GM10248 (cell line): ENCODE data around the gene HAAO.
A peak's percentile ranks its signal among the peaks of the same experiment; 100 is the strongest.

Experiments used
- CTCF ChIA-PET: fragments of 300-600 bp; sonication (Branson Sonifier 250); formaldehyde crosslinking; extraction: SDS; loops from one replicate; lab custom pipeline; 2021; ENCODE audit warnings: antibody characterized with exemption; lab: Yijun Ruan, JAX
- POLR2A ChIA-PET: fragments of 350-650 bp; sonication (Branson Sonifier 250); formaldehyde crosslinking; extraction: SDS; loops from one replicate; lab custom pipeline; 2020; ENCODE audit warnings: antibody characterized with exemption; lab: Yijun Ruan, JAX
- DNase-seq: peaks from one replicate; pipeline ENCODE4 v3.0.0; 2012; ENCODE audit errors: extremely low spot score
- CTCF ChIP-seq: IDR thresholded peaks from 2 replicates; pipeline ENCODE4 v1.5.1; 2012; ENCODE audit warnings: mild to moderate bottlenecking, low read depth; ENCODE audit errors: extremely low read depth, missing control alignments, control extremely low read depth

Gene HAAO

GRCh38 chr2:42726680-42727079 lies 65.7 kb downstream of the HAAO start:
- POLR2A ChIA-PET, result no interaction called here
- CTCF ChIA-PET, result interaction anchor here (1.3 to 2.4 kb wide), 4 partner anchors 11 to 23 kb away, joined by 3 to 7 read pairs (median 5); no protein-coding TSS in a partner anchor
- no peak for TF ChIP-seq CTCF
- DNase-seq, result no peak

GRCh38 chr2:42725657-42726056 lies 66.7 kb downstream of the HAAO start:
- CTCF ChIA-PET, result interaction anchor here (1.0 to 2.4 kb wide), 5 partner anchors 10 to 69 kb away, joined by 3 to 7 read pairs (median 4); no protein-coding TSS in a partner anchor
- POLR2A ChIA-PET, result no interaction called here
- TF ChIP-seq CTCF, result no peak
- no peak for DNase-seq

- CTCF ChIA-PET, result interaction anchor here (0.9 to 2.4 kb wide), 2 partner anchors 9 to 17 kb away, joined by 3 to 6 read pairs; no protein-coding TSS in a partner anchor
- TF ChIP-seq CTCF, result no peak
Observed at GRCh38 chr2:42724886-42725285, 67.5 kb downstream of the HAAO start.

DNA sequence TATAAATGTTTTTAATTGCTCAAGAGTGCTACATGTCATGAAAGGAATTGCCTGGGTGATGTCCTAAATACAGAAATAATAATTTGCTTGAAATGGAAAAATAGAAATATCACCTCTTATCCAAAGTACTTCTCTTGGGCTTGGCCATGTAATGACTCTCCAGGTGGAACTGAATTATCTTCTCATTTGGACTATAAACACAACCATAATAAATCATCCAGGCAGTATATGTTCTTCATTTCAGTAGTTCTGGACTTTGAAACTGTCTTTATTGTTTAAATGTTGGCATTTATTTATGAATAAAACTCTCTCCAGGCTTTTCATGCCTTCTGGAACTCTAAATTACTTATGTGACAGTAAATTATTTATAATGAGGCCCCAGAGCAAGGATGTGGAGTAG lies 68.9 kb downstream of the HAAO start:
- ChIA-PET POLR2A (no interaction called here), CTCF (no interaction called here)
- DNase-seq, result no peak
- no peak for TF ChIP-seq CTCF

More at GRCh38 chr2:42724886-42725285, 67.5 kb downstream of the HAAO start:
- POLR2A ChIA-PET, result no interaction called here
- DNase-seq, result no peak

DNA sequence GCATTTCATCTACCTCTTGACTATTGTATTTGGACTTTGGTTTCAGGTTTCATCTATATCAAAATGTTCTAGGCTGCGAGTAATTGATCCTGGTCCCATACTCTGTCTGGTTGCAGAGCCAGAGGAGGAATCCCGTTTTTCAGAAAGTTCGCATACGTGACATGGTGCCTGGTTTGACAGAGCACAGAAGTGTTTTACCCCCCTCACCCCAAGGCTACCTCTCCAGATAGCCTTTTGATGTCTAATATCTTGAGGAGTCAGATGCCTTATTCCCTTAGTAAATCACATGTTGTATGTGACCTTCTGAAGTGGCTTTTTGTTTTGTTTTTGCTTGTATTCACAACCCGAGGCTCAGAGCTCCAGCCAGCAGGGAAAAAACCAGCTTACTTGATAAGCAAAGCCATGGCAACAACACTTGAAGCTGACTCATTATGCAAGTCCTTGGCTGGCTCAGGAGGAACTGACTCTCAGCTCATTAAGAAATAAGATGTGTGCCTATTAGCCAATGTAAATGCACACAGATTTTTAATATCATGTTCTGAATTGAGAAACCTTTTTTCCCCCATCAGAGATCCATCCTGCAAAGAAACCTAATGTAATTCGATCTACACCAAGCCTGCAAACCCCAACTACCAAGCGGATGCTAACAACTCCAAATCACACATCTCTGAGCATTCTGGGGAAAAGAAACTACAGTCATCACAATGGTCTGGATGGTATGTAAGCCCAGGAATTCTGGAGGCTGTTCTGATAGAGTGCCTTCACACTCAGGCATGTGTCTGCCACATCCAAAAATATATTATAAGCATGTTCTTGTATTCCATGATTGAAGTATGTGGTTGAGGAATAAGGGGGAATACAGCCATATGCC lies 69.8 kb downstream of the HAAO start:
- ChIA-PET POLR2A (interaction anchor here (0.5 kb wide), 1 partner anchor 71 kb away, joined by 4 read pairs; no protein-coding TSS in a partner anchor), CTCF (interaction anchor here (1.2 kb wide), 1 partner anchor 59 kb away, joined by 4 read pairs; no protein-coding TSS in a partner anchor)
- peak; percentile 70 for DNase-seq
- no peak for TF ChIP-seq CTCF

DNA sequence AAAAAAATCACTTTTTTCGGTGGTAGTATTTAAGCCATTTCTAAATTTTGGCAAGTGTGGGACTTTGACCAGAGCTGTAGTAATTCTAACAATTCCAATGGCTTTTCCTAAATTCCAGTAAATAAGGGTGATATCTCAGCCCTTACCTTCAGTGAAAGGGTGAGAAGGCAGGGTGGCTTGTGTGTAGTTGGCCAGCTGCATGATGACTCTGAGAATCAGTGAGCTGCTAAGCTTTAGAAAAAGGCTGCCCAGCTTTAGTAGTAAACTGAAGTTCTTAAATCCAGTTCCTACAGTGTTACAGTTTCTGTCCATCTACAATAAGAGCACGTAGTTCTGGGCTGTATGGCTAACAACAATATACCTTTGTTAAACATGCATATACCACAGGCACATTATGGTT lies 70.5 kb downstream of the HAAO start:
- ChIA-PET CTCF (interaction anchor here (0.9 to 1.2 kb wide), 2 partner anchors 9 to 58 kb away, joined by 4 read pairs; no protein-coding TSS in a partner anchor), POLR2A (interaction anchor here (0.5 kb wide), 1 partner anchor 72 kb away, joined by 4 read pairs; no protein-coding TSS in a partner anchor)
- no peak for TF ChIP-seq CTCF
- no peak for DNase-seq
